ENCODE results near the gene FRMD8.

GRCh38 chr11:65366340-65366773 lies 20.1 kb upstream of the FRMD8 start:
- TF ChIP-seq CTCF (IDR thresholded peaks at IDR 0.05) (peak; percentile 73 to 90 (median 86)), EP300 (IDR thresholded peaks at IDR 0.05) (no peak)
